Kidney epithelial cell (primary cell): ENCODE results near the gene GALNT7. TPM values are rescaled to one million over a fixed set of nuclear protein-coding genes. Genes with fewer than 3 reads are reported as not detected.

ENCODE experiments used
- DNase-seq: peaks from one replicate; pipeline ENCODE4 v3.0.0-alpha.2; 2010; ENCODE audit warnings: low read depth
- H3K27me3 ChIP-seq: 2 replicates; pipeline ENCODE4 v1.6.0; 2011; ENCODE audit warnings: low read length; ENCODE audit not compliant: control insufficient read depth, insufficient read depth
- H3K36me3 ChIP-seq: 2 replicates; pipeline ENCODE4 v1.5.1; 2011; ENCODE audit warnings: low read length; ENCODE audit not compliant: control insufficient read depth, insufficient read depth
- H3K4me3 ChIP-seq: 2 replicates; pipeline ENCODE4 v1.5.1; 2011; ENCODE audit warnings: low read depth, mild to moderate bottlenecking, control low read depth, low read length
- total RNA-seq: library from RNA; depleted of rRNA; stranded (reverse); fragments of >200 nt; gene quantifications from 2 replicates; pipeline ENCODE4 v1.2.3, GENCODE V29; 2015
- TF ChIP-seq, protein P1 (sequence below): IDR thresholded peaks from 2 replicates; pipeline ENCODE4 v1.5.1; 2011; ENCODE audit warnings: mild to moderate bottlenecking, moderate library complexity, low read length, control low read depth, inconsistent platforms; ENCODE audit not compliant: insufficient read depth, poor library complexity, severe bottlenecking

GALNT7 gene
- total RNA-seq, 1 donor from 2014 or later = 46.6 TPM

DNA sequence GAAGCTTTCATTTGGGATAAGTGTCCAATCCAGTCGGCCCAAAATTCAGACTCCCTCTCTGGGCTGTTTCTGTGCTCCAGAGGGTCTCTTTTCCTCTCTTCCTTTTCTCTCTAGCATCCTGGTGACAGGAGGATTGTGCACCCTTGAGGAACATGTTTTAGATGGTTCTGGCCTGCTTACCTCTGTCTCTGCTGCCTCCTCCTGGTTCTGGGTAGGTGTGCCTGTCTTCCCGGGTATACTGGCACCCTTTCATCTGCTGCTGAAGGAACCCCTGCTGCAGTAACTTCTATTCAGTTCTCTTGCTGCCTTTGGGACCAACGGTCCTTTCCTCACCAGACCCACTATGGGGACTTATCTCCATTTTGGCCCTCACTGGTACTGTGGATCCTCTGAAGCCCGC, 112.4 kb downstream of the GALNT7 start:
- DNase-seq = no peak
- H3K27me3 ChIP-seq = no peaks in the 10 kb centered on the region
- TF ChIP-seq, protein P1, sequence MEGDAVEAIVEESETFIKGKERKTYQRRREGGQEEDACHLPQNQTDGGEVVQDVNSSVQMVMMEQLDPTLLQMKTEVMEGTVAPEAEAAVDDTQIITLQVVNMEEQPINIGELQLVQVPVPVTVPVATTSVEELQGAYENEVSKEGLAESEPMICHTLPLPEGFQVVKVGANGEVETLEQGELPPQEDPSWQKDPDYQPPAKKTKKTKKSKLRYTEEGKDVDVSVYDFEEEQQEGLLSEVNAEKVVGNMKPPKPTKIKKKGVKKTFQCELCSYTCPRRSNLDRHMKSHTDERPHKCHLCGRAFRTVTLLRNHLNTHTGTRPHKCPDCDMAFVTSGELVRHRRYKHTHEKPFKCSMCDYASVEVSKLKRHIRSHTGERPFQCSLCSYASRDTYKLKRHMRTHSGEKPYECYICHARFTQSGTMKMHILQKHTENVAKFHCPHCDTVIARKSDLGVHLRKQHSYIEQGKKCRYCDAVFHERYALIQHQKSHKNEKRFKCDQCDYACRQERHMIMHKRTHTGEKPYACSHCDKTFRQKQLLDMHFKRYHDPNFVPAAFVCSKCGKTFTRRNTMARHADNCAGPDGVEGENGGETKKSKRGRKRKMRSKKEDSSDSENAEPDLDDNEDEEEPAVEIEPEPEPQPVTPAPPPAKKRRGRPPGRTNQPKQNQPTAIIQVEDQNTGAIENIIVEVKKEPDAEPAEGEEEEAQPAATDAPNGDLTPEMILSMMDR = no peak
- H3K4me3 ChIP-seq = no peak overlapping the region
- no peaks in the 10 kb centered on the region for H3K36me3 ChIP-seq

DNA sequence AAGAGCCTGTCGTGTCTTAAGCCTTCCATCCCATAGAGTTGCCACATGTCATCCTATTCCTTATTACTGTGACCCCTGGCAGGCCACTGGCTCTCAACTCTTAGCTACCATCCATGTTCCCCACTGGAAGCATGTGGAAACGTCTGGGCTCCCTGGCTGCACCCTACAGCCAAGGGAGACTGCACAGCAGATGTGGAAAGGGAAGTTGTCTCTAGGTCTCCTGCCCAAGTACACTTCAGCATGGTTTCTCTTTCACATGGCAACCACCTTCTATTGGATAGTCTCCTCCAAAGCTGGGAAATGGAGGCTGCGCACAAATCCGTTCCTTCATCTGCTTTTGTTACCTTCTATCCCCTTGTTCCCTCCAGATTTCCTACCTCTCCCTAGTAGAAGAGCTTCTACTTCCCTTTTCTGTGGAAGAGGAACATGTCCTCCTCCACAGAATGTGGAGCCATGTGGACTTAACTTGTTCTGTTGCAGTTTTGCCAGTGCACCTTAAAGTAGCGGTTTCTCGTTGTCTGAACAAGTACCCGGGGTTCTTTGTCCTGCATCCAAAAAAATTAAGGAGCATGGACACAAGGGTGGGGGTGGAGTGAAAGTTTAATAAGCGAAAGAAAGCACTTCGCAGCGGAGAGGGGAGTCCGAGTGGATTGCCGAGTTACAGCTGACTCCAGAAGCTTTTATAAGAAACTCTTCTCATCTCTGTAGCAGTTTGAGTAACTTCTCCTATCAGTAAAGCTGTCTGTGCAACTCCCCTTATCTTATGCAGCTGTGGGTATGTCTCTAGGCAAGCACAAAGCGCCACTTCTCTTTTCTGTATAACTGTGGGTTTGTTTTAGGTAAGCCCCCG, 113.0 kb downstream of the GALNT7 start:
- no peak for DNase-seq
- no peaks in the 10 kb centered on the region for H3K27me3 ChIP-seq
- no peak overlapping the region for H3K4me3 ChIP-seq
- H3K36me3 ChIP-seq = no peaks in the 10 kb centered on the region
- TF ChIP-seq, protein P1 = no peak

DNA sequence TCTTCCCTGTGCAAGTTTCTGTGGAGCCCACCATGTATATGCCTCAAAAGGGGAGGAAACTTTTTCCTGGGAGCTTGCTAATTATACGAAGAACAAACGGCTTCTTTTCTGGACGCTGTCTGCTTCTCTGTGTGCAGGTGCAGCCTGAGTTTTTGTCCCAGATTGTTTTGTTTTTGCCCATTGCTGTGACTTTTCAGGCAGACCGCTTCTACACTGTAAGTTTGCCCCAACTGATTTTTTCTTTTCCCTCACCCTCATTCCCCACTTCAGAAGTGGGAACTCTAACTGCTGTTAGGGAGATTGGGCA, 113.6 kb downstream of the GALNT7 start:
- no peak for DNase-seq
- Histone ChIP-seq H3K4me3 (no peak overlapping the region), H3K36me3 (no peaks in the 10 kb centered on the region), H3K27me3 (no peaks in the 10 kb centered on the region)
- TF ChIP-seq, protein P1 = no peak

DNA sequence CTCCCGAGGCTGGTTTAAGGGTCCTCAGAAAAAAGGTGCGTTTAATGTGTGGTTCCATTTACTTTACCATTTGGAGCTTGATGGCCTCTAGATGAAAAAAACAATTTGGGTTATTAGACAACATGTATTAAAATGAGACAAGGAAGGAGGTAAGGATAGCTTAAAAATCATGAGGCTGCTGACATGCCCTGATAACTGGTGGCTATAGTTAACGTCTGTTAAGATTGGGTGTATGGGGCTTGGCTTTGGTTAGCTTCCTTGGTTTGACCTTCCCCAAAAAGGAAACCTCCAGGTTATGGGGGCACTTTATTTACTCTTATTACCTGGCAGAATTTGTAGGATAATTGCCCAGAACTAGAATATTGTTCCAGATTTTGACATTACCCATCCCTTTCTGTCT, 114.0 kb downstream of the GALNT7 start:
- H3K36me3 ChIP-seq = no peaks in the 10 kb centered on the region
- no peaks in the 10 kb centered on the region for H3K27me3 ChIP-seq
- DNase-seq = no peak
- no peak overlapping the region for H3K4me3 ChIP-seq
- TF ChIP-seq, protein P1 = no peak

DNA sequence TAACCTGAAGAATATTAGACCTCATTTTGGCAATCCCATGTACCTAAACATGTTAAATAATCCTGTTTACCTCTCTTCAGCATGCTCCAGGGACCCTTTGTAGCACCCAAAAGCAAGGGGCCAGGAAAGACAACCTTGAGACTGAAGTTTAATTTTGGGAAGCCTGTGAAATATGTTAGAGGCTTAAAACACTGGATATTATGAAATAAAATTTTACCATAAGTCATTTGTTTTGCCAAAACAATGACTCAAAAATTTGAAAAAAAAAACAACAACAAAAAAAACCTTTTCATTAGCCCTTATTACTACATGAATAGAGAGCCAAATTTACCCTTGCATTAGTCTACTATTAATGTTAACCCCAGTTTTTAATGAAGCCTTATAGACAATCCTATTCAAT, 115.9 kb downstream of the GALNT7 start:
- Histone ChIP-seq H3K27me3 (no peaks in the 10 kb centered on the region), H3K4me3 (no peak overlapping the region), H3K36me3 (no peaks in the 10 kb centered on the region)
- DNase-seq = no peak
- TF ChIP-seq, protein P1 = no peak

DNA sequence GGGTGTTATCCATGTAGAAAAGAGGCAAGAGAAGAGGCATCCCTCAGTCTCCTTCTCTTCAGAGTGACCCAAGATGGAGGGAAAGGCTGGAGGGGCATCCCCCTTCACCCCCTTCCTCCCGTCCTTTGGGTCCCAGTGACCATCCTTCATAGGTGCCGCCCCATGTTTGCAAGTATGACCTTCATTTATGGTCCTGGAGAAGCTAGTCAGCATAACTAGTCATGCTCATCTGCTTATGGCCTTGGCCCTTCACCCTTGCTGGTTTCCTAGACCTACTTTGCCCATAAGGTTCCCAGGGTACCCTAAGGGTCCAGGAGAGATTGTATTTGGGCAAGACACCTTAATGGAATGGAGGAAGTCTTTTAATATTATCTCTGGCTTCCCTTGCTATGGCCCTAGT, 118.9 kb downstream of the GALNT7 start:
- H3K4me3 ChIP-seq = no peak overlapping the region
- TF ChIP-seq, protein P1 = no peak
- no peak for DNase-seq
- H3K36me3 ChIP-seq = no peaks in the 10 kb centered on the region
- H3K27me3 ChIP-seq = no peaks in the 10 kb centered on the region
